GM12872 (cell line): ENCODE results near the gene ACBD3.

Experiments
- CTCF ChIP-seq: IDR thresholded peaks from 3 replicates; pipeline ENCODE4 v1.5.1; 2011; ENCODE audit warnings: low read depth, mild to moderate bottlenecking, low read length, moderate library complexity; ENCODE audit not compliant: insufficient read depth

Gene ACBD3

GRCh38 chr1:226220473-226221189 lies 34.1 kb upstream of the ACBD3 start:
- no peak for TF ChIP-seq CTCF

GRCh38 chr1:226217273-226217672 lies 30.7 kb upstream of the ACBD3 start:
- TF ChIP-seq CTCF, result no peak

- TF ChIP-seq CTCF, result no peak
Measured at GRCh38 chr1:226216056-226216455, 29.5 kb upstream of the ACBD3 start.

GRCh38 chr1:226215239-226215638 lies 28.7 kb upstream of the ACBD3 start:
- TF ChIP-seq CTCF, result no peak

- no peak for TF ChIP-seq CTCF
Measured at GRCh38 chr1:226212545-226212944, 26.0 kb upstream of the ACBD3 start.

GRCh38 chr1:226211181-226211821 lies 24.8 kb upstream of the ACBD3 start:
- TF ChIP-seq CTCF, result no peak

- no peak for TF ChIP-seq CTCF
Measured at GRCh38 chr1:226210571-226211176, 24.1 kb upstream of the ACBD3 start.
